KOPT-K1 (cell line): ENCODE data around the gene TM7SF2.
A peak's percentile ranks its signal among the peaks of the same experiment; 100 is the strongest.

Experiments
- H3K27ac ChIP-seq: fragments of 200-600 bp; sonication (generic); 2 replicates; pipeline ENCODE4 v1.5.1; 2016; ENCODE audit warnings: antibody characterized with exemption, mild to moderate bottlenecking, low read depth, low read length; ENCODE audit not compliant: poor library complexity, severe bottlenecking
- H3K36me3 ChIP-seq: fragments of 200-600 bp; sonication (generic); 2 replicates; pipeline ENCODE4 v1.5.1; 2017; ENCODE audit warnings: antibody characterized with exemption, mild to moderate bottlenecking, low read length, moderate library complexity; ENCODE audit not compliant: insufficient read depth
- H3K9me3 ChIP-seq: fragments of 200-600 bp; sonication (generic); 2 replicates; pipeline ENCODE4 v1.5.1; 2017; ENCODE audit warnings: antibody characterized with exemption, low read length, mild to moderate bottlenecking; ENCODE audit not compliant: insufficient read depth, poor library complexity, severe bottlenecking

Gene TM7SF2

GRCh38 chr11:65083834-65084597 lies 27.7 kb upstream of the TM7SF2 start, which contains the start of the genes CDCA5 and ZFPL1:
CDCA5 (minus strand) TSS chr11:65084040; CDS start chr11:65083978, 62 bp downstream.
ZFPL1 (plus strand) TSS chr11:65084222; CDS start chr11:65084699, 477 bp downstream.
- Histone ChIP-seq H3K27ac (peak within 1 kb of the TSS; percentile 97), H3K9me3 (no peaks in the 10 kb centered on the region), H3K36me3 (peaks cover 80% of the 10 kb centered on the region)

GRCh38 chr11:65084598-65085375 lies 26.9 kb upstream of the TM7SF2 start:
- H3K9me3 ChIP-seq: no peaks in the 10 kb centered on the region
- H3K36me3 ChIP-seq: peaks cover 80% of the 10 kb centered on the region
- peak overlapping the region; percentile 97 for H3K27ac ChIP-seq

- no peak overlapping the region for H3K27ac ChIP-seq
- H3K9me3 ChIP-seq: no peaks in the 10 kb centered on the region
- peaks cover 74% of the 10 kb centered on the region for H3K36me3 ChIP-seq
These were observed 26.2 kb upstream of the TM7SF2 start for GRCh38 chr11:65085446-65085845.

DNA sequence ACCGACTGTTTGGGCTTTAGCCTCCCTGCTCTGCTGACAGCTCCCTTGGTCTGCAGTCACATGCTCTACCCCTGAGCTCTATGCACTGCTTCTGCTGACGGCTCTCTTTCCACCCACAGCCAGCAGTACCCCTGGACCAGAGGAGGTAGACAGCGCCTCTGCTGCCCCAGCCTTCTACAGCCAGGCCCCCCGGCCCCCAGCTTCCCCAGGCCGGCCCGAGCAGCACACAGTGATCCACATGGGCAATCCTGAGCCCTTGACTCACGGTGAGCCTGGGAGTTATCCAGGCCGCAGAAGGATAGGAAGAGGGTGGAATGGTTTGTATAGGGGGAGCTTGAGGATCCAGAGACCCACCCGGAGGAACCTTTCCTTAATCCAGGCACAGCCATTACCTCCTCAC lies 24.9 kb upstream of the TM7SF2 start:
- no peak overlapping the region for H3K27ac ChIP-seq
- H3K36me3 ChIP-seq: peaks cover 61% of the 10 kb centered on the region
- no peaks in the 10 kb centered on the region for H3K9me3 ChIP-seq

DNA sequence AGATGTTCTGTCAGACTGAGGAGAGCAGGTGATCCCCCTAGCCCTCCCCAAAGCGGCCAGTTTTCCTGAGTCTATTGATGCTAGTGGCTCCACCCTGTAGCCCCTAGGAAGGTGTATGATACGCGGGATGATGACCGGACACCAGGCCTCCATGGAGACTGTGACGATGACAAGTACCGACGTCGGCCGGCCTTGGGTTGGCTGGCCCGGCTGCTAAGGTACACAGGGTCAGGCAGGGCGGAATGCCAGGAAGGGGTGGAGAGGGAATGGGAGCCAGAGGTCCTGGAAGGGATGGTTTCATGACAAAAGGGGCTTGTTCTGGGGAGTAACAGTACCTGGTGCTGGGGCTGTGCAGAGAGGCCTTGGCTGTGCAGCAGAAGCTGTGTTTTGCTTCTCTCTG lies 24.5 kb upstream of the TM7SF2 start:
- Histone ChIP-seq H3K36me3 (peaks cover 57% of the 10 kb centered on the region), H3K9me3 (no peaks in the 10 kb centered on the region), H3K27ac (no peak overlapping the region)

DNA sequence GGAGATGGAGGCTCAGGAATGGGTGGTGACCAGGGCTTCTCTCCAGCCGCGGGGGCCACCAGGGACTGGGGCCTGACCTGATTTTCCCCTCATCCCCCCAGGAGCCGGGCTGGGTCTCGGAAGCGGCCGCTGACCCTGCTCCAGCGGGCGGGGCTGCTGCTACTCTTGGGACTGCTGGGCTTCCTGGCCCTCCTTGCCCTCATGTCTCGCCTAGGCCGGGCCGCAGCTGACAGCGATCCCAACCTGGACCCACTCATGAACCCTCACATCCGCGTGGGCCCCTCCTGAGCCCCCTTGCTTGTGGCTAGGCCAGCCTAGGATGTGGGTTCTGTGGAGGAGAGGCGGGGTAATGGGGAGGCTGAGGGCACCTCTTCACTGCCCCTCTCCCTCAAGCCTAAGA lies 23.8 kb upstream of the TM7SF2 start:
- Histone ChIP-seq H3K27ac (no peak overlapping the region), H3K9me3 (no peaks in the 10 kb centered on the region), H3K36me3 (peaks cover 51% of the 10 kb centered on the region)

DNA sequence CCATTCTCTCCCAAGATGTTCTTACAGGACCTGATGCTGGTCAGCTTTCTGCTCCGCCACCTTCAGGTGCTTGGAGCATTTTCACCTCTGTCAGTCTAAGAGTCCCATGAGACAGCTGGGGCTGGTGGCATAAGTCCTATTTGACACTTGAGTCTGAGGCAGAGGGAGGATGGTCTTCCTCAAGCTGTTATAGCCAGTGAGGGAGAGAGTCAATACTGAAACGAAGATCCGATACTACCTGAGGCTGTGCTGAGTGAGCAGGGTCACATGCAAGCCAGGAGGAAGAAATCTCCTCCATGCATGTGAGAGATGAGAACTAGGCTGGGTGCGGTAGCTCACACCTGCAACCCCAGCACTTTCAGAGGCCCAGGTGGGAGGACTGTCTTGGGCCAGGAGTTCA lies 22.1 kb upstream of the TM7SF2 start:
- H3K27ac ChIP-seq: no peak overlapping the region
- no peaks in the 10 kb centered on the region for H3K9me3 ChIP-seq
- H3K36me3 ChIP-seq: peaks cover 49% of the 10 kb centered on the region

- Histone ChIP-seq H3K27ac (no peak overlapping the region), H3K36me3 (peaks cover 43% of the 10 kb centered on the region), H3K9me3 (no peaks in the 10 kb centered on the region)
These were observed 21.0 kb upstream of the TM7SF2 start for GRCh38 chr11:65090628-65091027.

- peaks cover 18% of the 10 kb centered on the region for H3K36me3 ChIP-seq
- peak overlapping the region; percentile 82 for H3K27ac ChIP-seq
- H3K9me3 ChIP-seq: no peaks in the 10 kb centered on the region
These were observed 16.2 kb upstream of the TM7SF2 start for GRCh38 chr11:65095427-65095826.

DNA sequence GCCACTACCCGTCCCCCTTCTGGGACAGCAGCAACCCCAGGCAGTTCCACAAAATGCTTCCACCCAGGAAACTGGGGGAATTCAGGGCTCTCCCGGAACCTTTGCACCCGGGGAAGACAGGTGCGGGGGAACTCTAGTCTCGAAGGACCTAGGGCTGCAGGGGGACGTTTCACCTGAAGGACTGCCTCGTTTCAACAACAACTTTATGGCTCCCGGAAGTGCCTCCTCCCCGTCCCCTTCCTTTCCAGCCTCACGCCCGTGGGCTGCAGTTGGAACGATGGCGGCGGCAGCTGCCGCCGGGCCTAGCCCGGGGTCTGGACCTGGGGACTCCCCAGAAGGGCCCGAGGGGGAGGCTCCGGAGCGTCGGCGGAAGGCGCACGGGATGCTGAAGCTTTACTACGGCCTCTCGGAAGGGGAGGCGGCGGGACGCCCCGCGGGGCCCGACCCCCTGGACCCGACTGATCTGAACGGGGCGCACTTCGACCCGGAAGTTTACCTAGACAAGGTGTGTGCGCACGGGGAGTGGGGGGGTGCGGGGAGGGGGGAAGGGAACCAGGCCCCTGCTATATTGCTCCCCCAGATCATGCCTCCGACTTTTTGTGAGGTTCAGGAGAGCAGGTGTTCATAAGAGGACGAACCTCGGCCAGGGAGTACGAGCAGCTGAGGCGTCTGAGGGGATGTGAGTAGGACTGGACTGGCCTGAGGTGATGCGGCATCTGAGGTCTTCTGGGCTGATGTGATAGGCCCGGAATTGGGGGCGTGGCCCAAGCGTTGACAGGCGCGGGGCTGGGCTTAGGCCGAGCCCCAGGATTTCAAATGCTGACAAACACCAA lies 15.5 kb upstream of the TM7SF2 start, which contains the start of gene VPS51:
TSS of gene VPS51 (plus strand) at position 241 of the 833 bp plus-strand sequence. CDS start at position 278, 37 bp downstream.
- H3K9me3 ChIP-seq: no peaks in the 10 kb centered on the region
- H3K27ac ChIP-seq: peak within 1 kb of the TSS; percentile 82
- H3K36me3 ChIP-seq: peaks cover 25% of the 10 kb centered on the region

GRCh38 chr11:65096926-65097325 lies 14.7 kb upstream of the TM7SF2 start:
- Histone ChIP-seq H3K27ac (peak overlapping the region; percentile 82), H3K9me3 (no peaks in the 10 kb centered on the region), H3K36me3 (peaks cover 30% of the 10 kb centered on the region)

- H3K27ac ChIP-seq: no peak overlapping the region
- peaks cover 55% of the 10 kb centered on the region for H3K36me3 ChIP-seq
These were observed 10.9 kb upstream of the TM7SF2 start for GRCh38 chr11:65100674-65101350.

GRCh38 chr11:65102142-65103095 lies 9.3 kb upstream of the TM7SF2 start:
- H3K36me3 ChIP-seq: peaks cover 60% of the 10 kb centered on the region
- no peaks in the 10 kb centered on the region for H3K9me3 ChIP-seq
- no peak overlapping the region for H3K27ac ChIP-seq

More at GRCh38 chr11:65100674-65101350, 10.9 kb upstream of the TM7SF2 start:
- H3K9me3 ChIP-seq: no peaks in the 10 kb centered on the region
